ENCODE results near the gene TRIM15. TPM values are rescaled to one million over a fixed set of nuclear protein-coding genes. Genes with fewer than 3 reads are reported as not detected.

Gene TRIM15
- total and polyA plus RNA-seq, 2 experiments from 2014 or later: not detected

DNA sequence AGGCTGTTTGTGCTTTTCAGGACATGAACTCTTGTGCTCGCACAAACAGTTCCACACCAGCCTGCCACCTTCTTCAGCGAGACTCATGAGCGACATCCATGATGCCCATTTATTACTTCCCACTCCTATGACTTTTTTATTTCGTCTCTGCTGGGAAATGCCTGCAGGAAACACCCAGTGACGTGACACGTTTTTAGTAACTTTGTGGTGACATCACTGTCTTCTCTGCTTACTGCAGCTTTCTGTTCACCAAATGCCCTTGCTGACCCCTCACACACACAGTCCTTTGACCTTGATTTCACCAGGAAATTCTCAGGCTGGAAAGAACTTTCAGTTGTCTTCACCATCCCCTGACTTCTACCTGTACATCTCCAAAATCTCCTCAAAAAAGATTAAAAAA, 18.5 kb upstream of the TRIM15 start:
- in situ Hi-C loops (cut with MboI): no loop called here
- WGBS, 2 experiments (ENCODE audit: low coverage in 1 of 2, low lambda C conversion rate in 2 of 2, missing lambda C conversion rate in 2 of 2): 40 to 54% methylated on average over 6 of the region's 6 CpGs

GRCh38 chr6:30145818-30146217, 17.5 kb upstream of the TRIM15 start:
- Histone ChIP-seq H3K36me3 (ENCODE audit: low read depth) (no peaks in the 10 kb centered on the region), H3K4me2 (ENCODE audit: unreplicated experiment) (no peak overlapping the region), H3K4me1 (ENCODE audit: insufficient read depth) (no peaks in the 10 kb centered on the region), H3F3A (ENCODE audit: insufficient read depth) (no peaks in the 10 kb centered on the region), H4K20me1 (ENCODE audit: insufficient read depth) (no peaks in the 10 kb centered on the region), H3K9me2 (ENCODE audit: insufficient read depth) (no peaks in the 10 kb centered on the region), H3K27ac (no peak overlapping the region), H3K4me3 (no peak overlapping the region), H3K9ac (no peak overlapping the region), H3K27me3 (replicated peaks; ENCODE audit: insufficient read depth) (peaks cover 44% of the 10 kb centered on the region), H3K79me2 (ENCODE audit: insufficient read depth) (no peaks in the 10 kb centered on the region), H3K9me3 (ENCODE audit: low read depth) (no peaks in the 10 kb centered on the region), H2AFZ (no peak overlapping the region)
- WGBS, 2 experiments (ENCODE audit: low coverage in 1 of 2, low lambda C conversion rate in 2 of 2, missing lambda C conversion rate in 2 of 2): 33 to 36% methylated on average over 7 of the region's 7 CpGs
- no peak for DNase-seq
- in situ Hi-C loops (cut with MboI): no loop called here
- no peak for TF ChIP-seq EZH2phosphoT487 (IDR thresholded peaks at IDR 0.05; ENCODE audit: insufficient read depth, low read depth)
- no peak for TF ChIP-seq EZH2 (IDR thresholded peaks at IDR 0.05; ENCODE audit: insufficient read depth, poor library complexity, severe bottlenecking)

More for the DNA sequence above, 18.5 kb upstream of the TRIM15 start:
- Histone ChIP-seq H4K20me1 (ENCODE audit: insufficient read depth) (no peaks in the 10 kb centered on the region), H3K4me2 (ENCODE audit: unreplicated experiment) (no peak overlapping the region), H3K4me1 (ENCODE audit: insufficient read depth) (no peaks in the 10 kb centered on the region), H3K36me3 (ENCODE audit: low read depth) (no peaks in the 10 kb centered on the region), H3K4me3 (no peak overlapping the region), H3K79me2 (ENCODE audit: insufficient read depth) (no peaks in the 10 kb centered on the region), H3K27me3 (replicated peaks; ENCODE audit: insufficient read depth) (peaks cover 44% of the 10 kb centered on the region), H3K27ac (no peak overlapping the region), H3K9ac (no peak overlapping the region), H3F3A (ENCODE audit: insufficient read depth) (no peaks in the 10 kb centered on the region), H2AFZ (no peak overlapping the region), H3K9me2 (ENCODE audit: insufficient read depth) (no peaks in the 10 kb centered on the region), H3K9me3 (ENCODE audit: low read depth) (no peaks in the 10 kb centered on the region)
- no peak for DNase-seq
- TF ChIP-seq EZH2phosphoT487 (IDR thresholded peaks at IDR 0.05; ENCODE audit: insufficient read depth, low read depth) (no peak), EZH2 (IDR thresholded peaks at IDR 0.05; ENCODE audit: insufficient read depth, poor library complexity, severe bottlenecking) (no peak)

- Histone ChIP-seq H3K27me3 (replicated peaks; ENCODE audit: insufficient read depth) (peaks cover 39% of the 10 kb centered on the region), H3K4me1 (ENCODE audit: insufficient read depth) (no peaks in the 10 kb centered on the region), H3K79me2 (ENCODE audit: insufficient read depth) (no peaks in the 10 kb centered on the region), H3K4me2 (ENCODE audit: unreplicated experiment) (no peak overlapping the region), H4K20me1 (ENCODE audit: insufficient read depth) (no peaks in the 10 kb centered on the region), H3K9ac (no peak overlapping the region), H3K9me2 (ENCODE audit: insufficient read depth) (no peaks in the 10 kb centered on the region), H3K9me3 (ENCODE audit: low read depth) (no peaks in the 10 kb centered on the region), H2AFZ (no peak overlapping the region), H3K36me3 (ENCODE audit: low read depth) (no peaks in the 10 kb centered on the region), H3K27ac (no peak overlapping the region), H3K4me3 (no peak overlapping the region), H3F3A (ENCODE audit: insufficient read depth) (no peaks in the 10 kb centered on the region)
- in situ Hi-C loops (cut with MboI): no loop called here
- TF ChIP-seq EZH2phosphoT487 (IDR thresholded peaks at IDR 0.05; ENCODE audit: insufficient read depth, low read depth) (no peak), EZH2 (IDR thresholded peaks at IDR 0.05; ENCODE audit: insufficient read depth, poor library complexity, severe bottlenecking) (no peak)
- WGBS, 2 experiments (ENCODE audit: low coverage in 1 of 2, low lambda C conversion rate in 2 of 2, missing lambda C conversion rate in 2 of 2): 51 to 57% methylated on average over 3 of the region's 3 CpGs
- no peak for DNase-seq
Observed at GRCh38 chr6:30147096-30147495, 16.2 kb upstream of the TRIM15 start.

DNA sequence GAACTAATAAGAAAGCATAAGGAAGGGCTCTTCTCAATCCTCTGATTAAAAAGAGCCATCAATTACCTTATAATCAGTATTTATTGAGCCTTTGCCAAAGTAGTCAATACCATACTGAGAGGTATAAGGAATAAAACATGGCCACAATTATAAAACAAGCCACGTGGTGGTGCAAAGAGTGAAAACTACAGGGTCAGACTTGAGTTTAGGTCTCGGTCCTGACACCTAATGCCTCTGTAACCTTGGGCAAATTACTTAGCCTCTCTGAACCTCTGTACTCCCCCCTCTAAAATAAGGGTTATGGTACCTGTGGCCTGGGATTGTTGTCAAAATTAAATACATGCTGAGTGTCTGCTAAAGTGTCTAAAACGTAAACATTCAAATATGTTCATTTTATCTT, 14.1 kb upstream of the TRIM15 start:
- H3K9me2 ChIP-seq (ENCODE audit: insufficient read depth): no peaks in the 10 kb centered on the region
- H3K4me3 ChIP-seq: no peak overlapping the region
- H4K20me1 ChIP-seq (ENCODE audit: insufficient read depth): no peaks in the 10 kb centered on the region
- no peak overlapping the region for H2AFZ ChIP-seq
- no peaks in the 10 kb centered on the region for H3K36me3 ChIP-seq (ENCODE audit: low read depth)
- TF ChIP-seq EZH2 (IDR thresholded peaks at IDR 0.05; ENCODE audit: insufficient read depth, poor library complexity, severe bottlenecking): no peak
- no peaks in the 10 kb centered on the region for H3K9me3 ChIP-seq (ENCODE audit: low read depth)
- no peaks in the 10 kb centered on the region for H3K79me2 ChIP-seq (ENCODE audit: insufficient read depth)
- in situ Hi-C loops (cut with MboI): no loop called here
- DNase-seq: no peak
- no peak overlapping the region for H3K4me2 ChIP-seq (ENCODE audit: unreplicated experiment)
- H3K4me1 ChIP-seq (ENCODE audit: insufficient read depth): no peaks in the 10 kb centered on the region
- no peaks in the 10 kb centered on the region for H3F3A ChIP-seq (ENCODE audit: insufficient read depth)
- H3K9ac ChIP-seq: no peak overlapping the region
- no peak overlapping the region for H3K27ac ChIP-seq
- 47 to 48% methylated on average over 3 of the region's 3 CpGs for WGBS, 2 experiments (ENCODE audit: low coverage in 1 of 2, low lambda C conversion rate in 2 of 2, missing lambda C conversion rate in 2 of 2)
- peaks cover 19% of the 10 kb centered on the region for H3K27me3 ChIP-seq (replicated peaks; ENCODE audit: insufficient read depth)

Data from GM23248 (cell line).